GM23338 (cell line): ENCODE data around the gene SOS2. TPM values are rescaled to one million over a fixed set of nuclear protein-coding genes. Genes with fewer than 3 reads are reported as not detected.
A peak's percentile ranks its signal among the peaks of the same experiment; 100 is the strongest.

Experiments used
- ATAC-seq: fragments of 200-7000 bp; cut with Tn5 transposase; 3 replicates; pipeline ENCODE4 v1.9.1; 2020
- DNase-seq: peaks from one replicate; pipeline ENCODE4 v3.0.0-alpha.2; 2015; ENCODE audit warnings: low spot score
- H2AFZ ChIP-seq: fragments of 200-600 bp; sonication (generic); 2 replicates; pipeline ENCODE4 v1.8.0; 2016; ENCODE audit warnings: antibody characterized with exemption, mild to moderate bottlenecking, moderate library complexity
- H3F3A ChIP-seq: fragments of 200-600 bp; sonication (generic); replicated peaks from 2 replicates; pipeline ENCODE4 v1.8.0; 2017; ENCODE audit warnings: antibody characterized with exemption, mixed run types, low read depth
- H3K27ac ChIP-seq: fragments of 200-600 bp; sonication (generic); 2 replicates; pipeline ENCODE4 v1.6.1; 2016; ENCODE audit warnings: low read depth
- H3K27me3 ChIP-seq: fragments of 200-600 bp; sonication (generic); 2 replicates; pipeline ENCODE4 v1.8.0; 2016; ENCODE audit warnings: mild to moderate bottlenecking, mixed run types, moderate library complexity; ENCODE audit not compliant: insufficient read depth
- H3K36me3 ChIP-seq: fragments of 200-600 bp; sonication (generic); 2 replicates; pipeline ENCODE4 v1.8.0; 2016; ENCODE audit warnings: mild to moderate bottlenecking; ENCODE audit not compliant: insufficient read depth
- H3K4me1 ChIP-seq: fragments of 200-600 bp; sonication (generic); 2 replicates; pipeline ENCODE4 v1.8.0; 2016; ENCODE audit warnings: mild to moderate bottlenecking, moderate library complexity; ENCODE audit not compliant: insufficient read depth
- H3K4me2 ChIP-seq: fragments of 200-600 bp; sonication (generic); 2 replicates; pipeline ENCODE4 v1.7.1; 2017; ENCODE audit warnings: mixed run types
- H3K4me3 ChIP-seq: fragments of 200-600 bp; sonication (generic); 2 replicates; pipeline ENCODE4 v1.6.1; 2016; ENCODE audit warnings: mixed run types
- H3K79me2 ChIP-seq: fragments of 200-600 bp; sonication (generic); replicated peaks from 2 replicates; pipeline ENCODE4 v1.8.0; 2017; ENCODE audit warnings: mild to moderate bottlenecking; ENCODE audit not compliant: insufficient read depth
- H3K9me2 ChIP-seq: fragments of 200-600 bp; sonication (generic); 2 replicates; pipeline ENCODE4 v1.8.0; 2017; ENCODE audit not compliant: insufficient read depth
- H4K20me1 ChIP-seq: fragments of 200-600 bp; sonication (generic); replicated peaks from 2 replicates; pipeline ENCODE4 v1.8.0; 2017; ENCODE audit warnings: mild to moderate bottlenecking; ENCODE audit not compliant: insufficient read depth
- H3K27ac Mint-ChIP-seq: 2 replicates; pipeline ENCODE4 v1.8.0; 2020; ENCODE audit warnings: inconsistent platforms, mild to moderate bottlenecking, moderate library complexity, mixed read lengths
- H3K27me3 Mint-ChIP-seq: 3 replicates; pipeline ENCODE4 v1.8.0; 2022; ENCODE audit warnings: low read depth, mild to moderate bottlenecking, moderate library complexity, mixed read lengths, inconsistent platforms; ENCODE audit not compliant: insufficient read depth, poor library complexity
- H3K36me3 Mint-ChIP-seq: 3 replicates; pipeline ENCODE4 v1.8.0; 2021; ENCODE audit warnings: low read depth, mild to moderate bottlenecking, inconsistent platforms, moderate library complexity, mixed read lengths
- H3K4me1 Mint-ChIP-seq: 3 replicates; pipeline ENCODE4 v1.8.0; 2020; ENCODE audit warnings: mild to moderate bottlenecking, inconsistent platforms, mixed read lengths
- H3K4me3 Mint-ChIP-seq: 3 replicates; pipeline ENCODE4 v1.8.0; 2021; ENCODE audit warnings: moderate library complexity, mild to moderate bottlenecking, inconsistent platforms, mixed read lengths
- H3K9me3 Mint-ChIP-seq: 3 replicates; pipeline ENCODE4 v1.8.0; 2020; ENCODE audit warnings: moderate library complexity, mild to moderate bottlenecking, inconsistent platforms, mixed read lengths
- CREB1 ChIP-seq: fragments of 250-450 bp; sonication (Bioruptor Pico); IDR thresholded peaks from 2 replicates; pipeline ENCODE4 v1.5.0; 2020; ENCODE audit warnings: low read depth, mild to moderate bottlenecking, moderate library complexity
- ETS1 ChIP-seq: IDR thresholded peaks from 2 replicates; pipeline ENCODE4 v1.6.1; 2016; ENCODE audit warnings: antibody characterized with exemption
- EZH2phosphoT487 ChIP-seq: fragments of 200-600 bp; sonication (generic); IDR thresholded peaks from one replicate; pipeline ENCODE4 v1.8.1; 2018; ENCODE audit warnings: antibody characterized with exemption; ENCODE audit not compliant: unreplicated experiment
- NANOG ChIP-seq: IDR thresholded peaks from 2 replicates; pipeline ENCODE4 v1.6.1; 2016; ENCODE audit warnings: antibody characterized with exemption, borderline replicate concordance
- POLR2AphosphoS5 ChIP-seq: IDR thresholded peaks from 2 replicates; pipeline ENCODE4 v1.6.1; 2016; ENCODE audit warnings: antibody characterized with exemption, low read depth
- STAT1 ChIP-seq: IDR thresholded peaks from one replicate; pipeline ENCODE4 v1.6.1; 2016; ENCODE audit warnings: antibody characterized with exemption; ENCODE audit not compliant: unreplicated experiment
- ZNF114 ChIP-seq: fragments of 250-450 bp; sonication (Bioruptor Pico); IDR thresholded peaks from 2 replicates; pipeline ENCODE4 v1.5.0; 2020; ENCODE audit warnings: mild to moderate bottlenecking, moderate library complexity
- polyA plus RNA-seq: library from polyadenylated mRNA; unstranded; fragments of >200 nt; fragmentation: Nextera tagmentation; extraction: Ambion mirVana; gene quantifications from 2 replicates; pipeline ENCODE4 v1.2.1, GENCODE V29; 2016
- total RNA-seq: library from RNA; depleted of rRNA; stranded (reverse); fragments of >200 nt; shearing (Covaris generic); gene quantifications from 2 replicates; pipeline ENCODE4 v1.2.3, GENCODE V29; 2014
- TF ChIP-seq, protein P1 (sequence below): IDR thresholded peaks from one replicate; pipeline ENCODE4 v1.6.1; 2018; ENCODE audit warnings: antibody characterized with exemption; ENCODE audit not compliant: unreplicated experiment
- TF ChIP-seq, protein P2 (sequence below), 2 experiments: fragments of 200-600 bp in 1 of 2; sonication (generic) in 1 of 2; conservative IDR thresholded peaks; 2 replicates each; pipeline versions ENCODE4 v1.5.1 to v1.6.1; 2016 to 2017; ENCODE audit warnings: antibody characterized with exemption in 2 of 2, low read depth in 2 of 2, mild to moderate bottlenecking in 2 of 2, moderate library complexity in 1 of 2

SOS2 gene
- total and polyA plus RNA-seq, 2 experiments from 2014 or later: 3.5 to 11.4 TPM

GRCh38 chr14:50260511-50260910 lies 29.1 kb upstream of the SOS2 start:
- peak; percentile 59 for DNase-seq
- no peak overlapping the region for H3K4me3 Mint-ChIP-seq

GRCh38 chr14:50260072-50260471 lies 28.7 kb upstream of the SOS2 start:
- Histone ChIP-seq H3K36me3 (no peaks in the 10 kb centered on the region; the same call in 1 of the 2 replicates), H3K4me3 (no peak overlapping the region), H3K4me1 (no peaks in the 10 kb centered on the region), H4K20me1 (no peaks in the 10 kb centered on the region), H3K79me2 (no peaks in the 10 kb centered on the region), H3K27me3 (no peaks in the 10 kb centered on the region), H2AFZ (no peak overlapping the region), H3K4me2 (no peak overlapping the region), H3K27ac (no peak overlapping the region), H3K9me2 (no peaks in the 10 kb centered on the region), H3F3A (no peaks in the 10 kb centered on the region)
- no peak for ATAC-seq
- Mint-ChIP-seq H3K27me3 (no peaks in the 10 kb centered on the region), H3K36me3 (peaks cover 6% of the 10 kb centered on the region; the same call in 2 of the 3 replicates), H3K4me3 (no peak overlapping the region), H3K9me3 (no peaks in the 10 kb centered on the region), H3K4me1 (0 out of 3 replicates have a peak, but pooled peaks cover 2% of the 10 kb centered on the region), H3K27ac (no peak overlapping the region)
- peak; percentile 30 for DNase-seq
- TF ChIP-seq, protein P1, sequence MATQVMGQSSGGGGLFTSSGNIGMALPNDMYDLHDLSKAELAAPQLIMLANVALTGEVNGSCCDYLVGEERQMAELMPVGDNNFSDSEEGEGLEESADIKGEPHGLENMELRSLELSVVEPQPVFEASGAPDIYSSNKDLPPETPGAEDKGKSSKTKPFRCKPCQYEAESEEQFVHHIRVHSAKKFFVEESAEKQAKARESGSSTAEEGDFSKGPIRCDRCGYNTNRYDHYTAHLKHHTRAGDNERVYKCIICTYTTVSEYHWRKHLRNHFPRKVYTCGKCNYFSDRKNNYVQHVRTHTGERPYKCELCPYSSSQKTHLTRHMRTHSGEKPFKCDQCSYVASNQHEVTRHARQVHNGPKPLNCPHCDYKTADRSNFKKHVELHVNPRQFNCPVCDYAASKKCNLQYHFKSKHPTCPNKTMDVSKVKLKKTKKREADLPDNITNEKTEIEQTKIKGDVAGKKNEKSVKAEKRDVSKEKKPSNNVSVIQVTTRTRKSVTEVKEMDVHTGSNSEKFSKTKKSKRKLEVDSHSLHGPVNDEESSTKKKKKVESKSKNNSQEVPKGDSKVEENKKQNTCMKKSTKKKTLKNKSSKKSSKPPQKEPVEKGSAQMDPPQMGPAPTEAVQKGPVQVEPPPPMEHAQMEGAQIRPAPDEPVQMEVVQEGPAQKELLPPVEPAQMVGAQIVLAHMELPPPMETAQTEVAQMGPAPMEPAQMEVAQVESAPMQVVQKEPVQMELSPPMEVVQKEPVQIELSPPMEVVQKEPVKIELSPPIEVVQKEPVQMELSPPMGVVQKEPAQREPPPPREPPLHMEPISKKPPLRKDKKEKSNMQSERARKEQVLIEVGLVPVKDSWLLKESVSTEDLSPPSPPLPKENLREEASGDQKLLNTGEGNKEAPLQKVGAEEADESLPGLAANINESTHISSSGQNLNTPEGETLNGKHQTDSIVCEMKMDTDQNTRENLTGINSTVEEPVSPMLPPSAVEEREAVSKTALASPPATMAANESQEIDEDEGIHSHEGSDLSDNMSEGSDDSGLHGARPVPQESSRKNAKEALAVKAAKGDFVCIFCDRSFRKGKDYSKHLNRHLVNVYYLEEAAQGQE: no peak
- TF ChIP-seq STAT1 (no peak), CREB1 (no peak), POLR2AphosphoS5 (no peak), ETS1 (no peak), EZH2phosphoT487 (no peak), ZNF114 (no peak)
- TF ChIP-seq, protein P2, sequence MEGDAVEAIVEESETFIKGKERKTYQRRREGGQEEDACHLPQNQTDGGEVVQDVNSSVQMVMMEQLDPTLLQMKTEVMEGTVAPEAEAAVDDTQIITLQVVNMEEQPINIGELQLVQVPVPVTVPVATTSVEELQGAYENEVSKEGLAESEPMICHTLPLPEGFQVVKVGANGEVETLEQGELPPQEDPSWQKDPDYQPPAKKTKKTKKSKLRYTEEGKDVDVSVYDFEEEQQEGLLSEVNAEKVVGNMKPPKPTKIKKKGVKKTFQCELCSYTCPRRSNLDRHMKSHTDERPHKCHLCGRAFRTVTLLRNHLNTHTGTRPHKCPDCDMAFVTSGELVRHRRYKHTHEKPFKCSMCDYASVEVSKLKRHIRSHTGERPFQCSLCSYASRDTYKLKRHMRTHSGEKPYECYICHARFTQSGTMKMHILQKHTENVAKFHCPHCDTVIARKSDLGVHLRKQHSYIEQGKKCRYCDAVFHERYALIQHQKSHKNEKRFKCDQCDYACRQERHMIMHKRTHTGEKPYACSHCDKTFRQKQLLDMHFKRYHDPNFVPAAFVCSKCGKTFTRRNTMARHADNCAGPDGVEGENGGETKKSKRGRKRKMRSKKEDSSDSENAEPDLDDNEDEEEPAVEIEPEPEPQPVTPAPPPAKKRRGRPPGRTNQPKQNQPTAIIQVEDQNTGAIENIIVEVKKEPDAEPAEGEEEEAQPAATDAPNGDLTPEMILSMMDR (conservative IDR thresholded peaks at IDR 0.05; ENCODE audit: low read depth in 2 of 2): no peak

More at GRCh38 chr14:50260511-50260910, 29.1 kb upstream of the SOS2 start:
- Mint-ChIP-seq H3K36me3 (peaks cover 6% of the 10 kb centered on the region; the same call in 2 of the 3 replicates), H3K4me1 (0 out of 3 replicates have a peak, but pooled peaks cover 2% of the 10 kb centered on the region), H3K9me3 (no peaks in the 10 kb centered on the region), H3K27ac (no peak overlapping the region), H3K27me3 (no peaks in the 10 kb centered on the region)
- no peak overlapping the region for H3K27ac ChIP-seq
- no peaks in the 10 kb centered on the region for H3K79me2 ChIP-seq
- no peak overlapping the region for H2AFZ ChIP-seq
- no peaks in the 10 kb centered on the region for H3K27me3 ChIP-seq
- no peaks in the 10 kb centered on the region for H4K20me1 ChIP-seq
- H3K9me2 ChIP-seq: no peaks in the 10 kb centered on the region
- no peak overlapping the region for H3K4me2 ChIP-seq
- no peaks in the 10 kb centered on the region for H3K4me1 ChIP-seq
- H3K36me3 ChIP-seq: no peaks in the 10 kb centered on the region
- TF ChIP-seq, protein P2 (conservative IDR thresholded peaks at IDR 0.05; ENCODE audit: low read depth in 2 of 2): peak; percentile 60 to 68
- TF ChIP-seq NANOG (no peak), STAT1 (no peak), ETS1 (no peak), POLR2AphosphoS5 (no peak), ZNF114 (no peak)
- no peak overlapping the region for H3K4me3 ChIP-seq
- no peaks in the 10 kb centered on the region for H3F3A ChIP-seq
- ATAC-seq: peak; percentile 69
